Heart left ventricle (tissue), 16 donors: ENCODE results near the gene MACF1. TPM values are rescaled to one million over a fixed set of nuclear protein-coding genes. Genes with fewer than 3 reads are reported as not detected.

Experiments
- ATAC-seq, 4 donors: fragments of 200-7000 bp; cut with Tn5 transposase; one replicate each; pipeline ENCODE4 v1.9.1; 2020 to 2022; ENCODE audit warnings: moderate library complexity in 4 of 4, mild to moderate bottlenecking in 3 of 4, moderate number of reproducible peaks in 1 of 4
- DNase-seq, 5 donors: peaks; one replicate each; pipeline ENCODE4 v3.0.0-alpha.2; 2020
- H3K27ac ChIP-seq, 12 donors: fragments of 200-600 bp; sonication (generic) in 4 of 12; one replicate each; pipeline versions ENCODE4 v1.5.0 to v1.8.0; 2016 to 2022; ENCODE audit warnings: mild to moderate bottlenecking in 2 of 12
- H3K27me3 ChIP-seq, 9 donors: fragments of 200-600 bp; sonication (generic) in 2 of 9; one replicate each; pipeline versions ENCODE4 v1.5.1 to v1.8.0; 2016 to 2022; ENCODE audit warnings: mild to moderate bottlenecking in 3 of 9
- H3K36me3 ChIP-seq, 9 donors: fragments of 200-600 bp; sonication (generic) in 2 of 9; one replicate each; pipeline versions ENCODE4 v1.5.0 to v1.8.0; 2018 to 2022; ENCODE audit warnings: mild to moderate bottlenecking in 2 of 9
- H3K4me1 ChIP-seq, 12 donors: fragments of 200-600 bp; sonication (generic) in 4 of 12; one replicate each; pipeline versions ENCODE4 v1.5.0 to v1.8.0; 2016 to 2022; ENCODE audit warnings: mild to moderate bottlenecking in 3 of 12
- H3K4me3 ChIP-seq, 12 donors: fragments of 200-600 bp; sonication (generic) in 4 of 12; one replicate each; pipeline versions ENCODE4 v1.5.0 to v1.8.0; 2017 to 2022; ENCODE audit warnings: mild to moderate bottlenecking in 9 of 12, moderate library complexity in 4 of 12
- H3K9me3 ChIP-seq, 12 donors: fragments of 200-600 bp; sonication (generic) in 4 of 12; one replicate each; pipeline versions ENCODE4 v1.5.0 to v1.8.0; 2016 to 2022; ENCODE audit warnings: mild to moderate bottlenecking in 1 of 12
- POLR2A ChIP-seq, 2 donors: fragments of 450-650 bp; IDR thresholded peaks; one replicate each; pipeline ENCODE4 v1.6.1; 2017; ENCODE audit warnings: antibody characterized with exemption in 2 of 2, mild to moderate bottlenecking in 2 of 2, moderate library complexity in 2 of 2
- WGBS, 4 donors: extraction: QIAGEN DNeasy Blood & Tissue Kit in 2 of 4; methylation state at CpG; one replicate each; pipeline versions ENCODE4 v1.1.5 to v1.1.7; 2013 to 2018; 5-methylcytosine and 5-hydroxymethylcytosine counted together
- intact Hi-C, 10 donors: fragments of 100-400 bp; cut with DNase I; formaldehyde crosslinking; loops; one replicate each; pipeline versions ENCODE4 v1.11.1 to v1.14.2; 2022
- polyA plus RNA-seq, 2 donors: library from polyadenylated mRNA; stranded (reverse); fragments of 200-250 nt; gene quantifications; one replicate each; pipeline ENCODE4 v1.2.3, GENCODE V29; 2013
- total RNA-seq, 9 donors: library from RNA; depleted of rRNA in 2 of 9; stranded (reverse); fragments of >200 nt in 2 of 9; fragmentation: NEBNext Ultra II Directional in 3 of 9; extraction: Animal tissue kit (Norgen Biotek cat#: 25700) in 3 of 9; gene quantifications; one replicate each; pipeline versions ENCODE4 v1.1.0 to v1.2.4, GENCODE V29; 2016 to 2023
- TF ChIP-seq, protein P1 (sequence below), 12 donors: fragments of 200-600 bp; sonication (generic) in 4 of 12; IDR thresholded peaks; one replicate each; pipeline versions ENCODE4 v1.5.0 to v1.8.0; 2018 to 2022; ENCODE audit warnings: antibody characterized with exemption in 12 of 12, mild to moderate bottlenecking in 5 of 12
- donor health status: ischemic (EF 13 %, LVEDD 7.1; RV severe dilation, severe dysfunction).
- donor health status: healthy with polysubstance abuse.
- donor health status: DM: no; HTN: yes; CAD: no.
- donor health status: DM: no; HTN: no; CAD: no.
- donor health status: ischemic (EF 25% LVEDD 6.9; RV normal size, moderate dysfunction).
- donor health status: ischemic (EF 25% LVEDD 5.7; RV mildly dilated, moderate dysfunction).
- donor health status: healthy.
- donor health status: DM: yes; HTN: yes; CAD: no.
- donor health status: ischemic (EF 35%, LVEDD 5.7; RV mildly dilated, moderate dysfunction).
- donor health status: nonischemic (EF 11% LVEDD 7.7; RV severe dilation, severe dysfunction).
- donor health status: DM: yes; HTN: yes; CAD: no.
- donor health status: PGD.
- donor health status: ischemic (EF 29% LVEDD 5.4; RV normal size, mild dysfunction).
- donor health status: nonischemic (EF 23%, LVEDD 6.1; RV moderate dilation, normal function).

MACF1 gene
- total and polyA plus RNA-seq, 11 donors = 102 to 436 (median 251) TPM

DNA sequence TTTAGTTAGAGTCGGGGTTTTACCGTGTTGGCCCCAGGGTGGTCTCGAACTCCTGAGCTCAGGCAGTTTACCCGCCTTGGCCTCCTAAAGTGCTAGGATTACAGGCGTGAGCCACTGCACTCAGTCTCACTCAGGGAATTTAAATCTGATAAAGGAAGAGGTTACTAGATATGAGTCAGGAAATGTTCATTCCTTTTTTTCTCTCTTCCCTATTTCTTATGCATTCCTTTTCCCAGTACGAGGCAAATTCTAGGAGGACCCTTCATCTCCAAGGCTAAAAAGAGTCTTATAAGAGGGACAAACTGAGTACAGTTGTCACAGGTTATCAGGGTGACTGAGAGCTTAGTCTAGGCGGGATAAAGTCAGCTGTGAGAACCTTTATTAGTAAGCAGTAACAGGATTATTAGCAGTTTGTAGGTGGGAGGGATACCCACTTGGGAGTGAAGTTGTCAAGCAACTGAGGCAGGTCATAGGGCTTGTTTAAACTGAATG, 9.1 kb downstream of the MACF1 start:
- ATAC-seq (peak in 2 of 4 donors; percentile 2 to 6), DNase-seq (no peak)
- TF ChIP-seq, protein P1, sequence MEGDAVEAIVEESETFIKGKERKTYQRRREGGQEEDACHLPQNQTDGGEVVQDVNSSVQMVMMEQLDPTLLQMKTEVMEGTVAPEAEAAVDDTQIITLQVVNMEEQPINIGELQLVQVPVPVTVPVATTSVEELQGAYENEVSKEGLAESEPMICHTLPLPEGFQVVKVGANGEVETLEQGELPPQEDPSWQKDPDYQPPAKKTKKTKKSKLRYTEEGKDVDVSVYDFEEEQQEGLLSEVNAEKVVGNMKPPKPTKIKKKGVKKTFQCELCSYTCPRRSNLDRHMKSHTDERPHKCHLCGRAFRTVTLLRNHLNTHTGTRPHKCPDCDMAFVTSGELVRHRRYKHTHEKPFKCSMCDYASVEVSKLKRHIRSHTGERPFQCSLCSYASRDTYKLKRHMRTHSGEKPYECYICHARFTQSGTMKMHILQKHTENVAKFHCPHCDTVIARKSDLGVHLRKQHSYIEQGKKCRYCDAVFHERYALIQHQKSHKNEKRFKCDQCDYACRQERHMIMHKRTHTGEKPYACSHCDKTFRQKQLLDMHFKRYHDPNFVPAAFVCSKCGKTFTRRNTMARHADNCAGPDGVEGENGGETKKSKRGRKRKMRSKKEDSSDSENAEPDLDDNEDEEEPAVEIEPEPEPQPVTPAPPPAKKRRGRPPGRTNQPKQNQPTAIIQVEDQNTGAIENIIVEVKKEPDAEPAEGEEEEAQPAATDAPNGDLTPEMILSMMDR (IDR thresholded peaks at IDR 0.05) = no peak
- TF ChIP-seq POLR2A (IDR thresholded peaks at IDR 0.05) = no peak
- 55 to 60% (median 56%) methylated on average over 7 of the region's 7 CpGs for WGBS, 4 donors
- Histone ChIP-seq H3K36me3 (no peaks in the 10 kb centered on the region), H3K9me3 (no peaks in the 10 kb centered on the region), H3K27ac (peak overlapping the region; percentile 40 to 92 (median 80)), H3K4me1 (peaks cover 3 to 71% (median 62%) of the 10 kb centered on the region in 12 donors), H3K27me3 (no peaks in the 10 kb centered on the region), H3K4me3 (peak overlapping the region in 7 of 12 donors; percentile 11 to 34 (median 26))
- intact Hi-C loops = loop anchor here in 1 of 10 donors (5.0 kb wide), 1 partner anchor 44 kb away; no protein-coding TSS in a partner anchor

DNA sequence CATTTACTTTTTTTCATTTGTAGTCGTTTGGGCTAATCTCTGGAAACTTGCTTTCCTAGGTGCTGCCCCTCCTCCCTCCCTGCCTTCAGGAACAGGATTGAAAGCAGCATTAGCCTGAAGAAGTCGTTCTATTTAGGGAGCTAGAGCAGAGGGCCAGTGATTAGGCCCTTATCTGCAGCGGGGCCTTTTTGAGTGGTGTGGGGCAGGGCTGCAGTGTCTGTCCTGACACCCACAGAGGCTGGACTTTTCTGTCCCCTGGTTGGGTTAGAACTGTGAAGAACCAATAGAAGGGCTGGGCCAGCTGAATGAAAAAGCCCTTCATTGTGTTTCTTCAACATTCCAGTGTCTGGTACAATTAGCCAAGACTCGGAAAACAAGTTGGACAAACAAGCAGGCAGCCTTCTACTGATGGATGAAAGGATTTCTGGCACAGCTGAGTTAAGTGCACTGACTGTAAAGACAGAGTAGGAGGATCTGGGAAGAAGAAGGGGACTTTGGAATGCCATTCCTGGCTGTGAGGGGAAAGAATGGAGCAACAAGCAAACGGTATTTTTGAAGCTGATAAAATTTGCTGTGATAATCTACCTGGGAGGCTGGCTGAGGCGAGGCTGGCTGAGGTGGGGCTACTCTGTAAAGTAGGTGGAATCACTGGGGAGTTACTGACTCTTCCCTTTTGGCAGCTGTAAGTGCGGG, 9.7 kb downstream of the MACF1 start:
- peak overlapping the region in 9 of 12 donors; percentile 8 to 44 (median 27) for H3K4me3 ChIP-seq
- intact Hi-C loops = loop anchor here in 1 of 10 donors (5.0 kb wide), 1 partner anchor 43 kb away; no protein-coding TSS in a partner anchor

DNA sequence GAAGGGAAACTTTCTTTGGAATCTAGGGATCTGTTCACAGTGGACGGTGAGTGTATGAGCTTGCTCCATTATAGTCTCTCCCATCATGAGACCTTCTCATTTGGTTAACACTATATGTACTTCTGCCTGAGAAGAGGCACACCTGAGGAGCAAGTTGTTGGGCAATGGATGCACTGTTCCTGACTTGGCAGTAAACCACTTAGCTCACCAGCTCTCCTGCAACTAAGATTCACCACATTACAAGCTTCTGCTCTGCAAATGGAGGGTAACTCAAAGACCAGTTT, 10.2 kb downstream of the MACF1 start:
- ATAC-seq (peak in 1 of 4 donors; percentile 54), DNase-seq (no peak)
- no peaks in the 10 kb centered on the region for H3K9me3 ChIP-seq
- peaks cover 3 to 80% (median 69%) of the 10 kb centered on the region in 12 donors for H3K4me1 ChIP-seq
- no peaks in the 10 kb centered on the region for H3K36me3 ChIP-seq
- intact Hi-C loops = loop anchor here in 1 of 10 donors (5.0 kb wide), 1 partner anchor 43 kb away; no protein-coding TSS in a partner anchor
- 10 to 16% (median 12%) methylated on average over 1 of the region's 1 CpG for WGBS, 4 donors
- TF ChIP-seq, protein P1 (IDR thresholded peaks at IDR 0.05) = no peak
- no peak for TF ChIP-seq POLR2A (IDR thresholded peaks at IDR 0.05)
- peak overlapping the region in 11 of 12 donors; percentile 73 to 92 (median 81) for H3K27ac ChIP-seq
- peak overlapping the region in 9 of 12 donors; percentile 2 to 57 (median 34) for H3K4me3 ChIP-seq
- no peaks in the 10 kb centered on the region for H3K27me3 ChIP-seq

More for the DNA sequence above, 9.7 kb downstream of the MACF1 start:
- TF ChIP-seq POLR2A (IDR thresholded peaks at IDR 0.05) = no peak
- TF ChIP-seq, protein P1 (IDR thresholded peaks at IDR 0.05) = no peak
- WGBS, 4 donors = 9 to 18% (median 15%) methylated on average over 7 of the region's 7 CpGs
- H3K36me3 ChIP-seq = no peaks in the 10 kb centered on the region
- ATAC-seq (peak; percentile 90 to 94 (median 91)), DNase-seq (peak in 4 of 5 donors; percentile 53 to 73 (median 58))
- H3K27me3 ChIP-seq = no peaks in the 10 kb centered on the region
- H3K9me3 ChIP-seq = no peaks in the 10 kb centered on the region
- H3K4me1 ChIP-seq = peaks cover 3 to 75% (median 67%) of the 10 kb centered on the region in 12 donors
- peak overlapping the region; percentile 43 to 92 (median 80) for H3K27ac ChIP-seq
